H9 (cell line): ENCODE measurements around the gene RPRD1B. TPM values are rescaled to one million over a fixed set of nuclear protein-coding genes. Genes with fewer than 3 reads are reported as not detected.

Experiments used
- DNase-seq: peaks from one replicate; pipeline ENCODE4 v3.0.0-alpha.2; 2017
- H2AFZ ChIP-seq: one replicate; pipeline ENCODE4 v1.6.1; 2013; ENCODE audit warnings: mild to moderate bottlenecking, low read length, control low read depth, moderate library complexity
- H2AK5ac ChIP-seq: 2 replicates; pipeline ENCODE4 v1.6.1; 2013; ENCODE audit warnings: low read length, control low read depth, mixed read lengths; ENCODE audit not compliant: insufficient read length
- H2BK120ac ChIP-seq: one replicate; pipeline ENCODE4 v1.6.1; 2013; ENCODE audit warnings: low read depth, mild to moderate bottlenecking, low read length, control low read depth, inconsistent platforms; ENCODE audit not compliant: poor library complexity, severe bottlenecking
- H2BK12ac ChIP-seq: 2 replicates; pipeline ENCODE4 v1.6.1; 2013; ENCODE audit warnings: low read length, control low read depth, mixed read lengths, low read depth; ENCODE audit not compliant: insufficient read length
- H2BK15ac ChIP-seq: 2 replicates; pipeline ENCODE4 v1.6.1; 2013; ENCODE audit warnings: low read depth, low read length, control low read depth
- H2BK20ac ChIP-seq: one replicate; pipeline ENCODE4 v1.6.1; 2013; ENCODE audit warnings: low read depth, mild to moderate bottlenecking, low read length, control low read depth, inconsistent platforms; ENCODE audit not compliant: poor library complexity, severe bottlenecking
- H2BK5ac ChIP-seq: 2 replicates; pipeline ENCODE4 v1.6.1; 2013; ENCODE audit warnings: low read length, control low read depth, mixed read lengths; ENCODE audit not compliant: insufficient read length
- H3K14ac ChIP-seq: 2 replicates; pipeline ENCODE4 v1.6.1; 2013; ENCODE audit warnings: low read length, control low read depth; ENCODE audit not compliant: insufficient read depth
- H3K18ac ChIP-seq: 2 replicates; pipeline ENCODE4 v1.6.1; 2013; ENCODE audit warnings: low read depth, mild to moderate bottlenecking, mixed read lengths, low read length, control low read depth; ENCODE audit not compliant: insufficient read length
- H3K23ac ChIP-seq: 2 replicates; pipeline ENCODE4 v1.6.1; 2013; ENCODE audit warnings: low read length, control low read depth, mixed read lengths, low read depth; ENCODE audit not compliant: insufficient read length
- H3K23me2 ChIP-seq: 2 replicates; pipeline ENCODE4 v1.6.1; 2013; ENCODE audit warnings: low read depth, mild to moderate bottlenecking, mixed read lengths, low read length, control low read depth; ENCODE audit not compliant: insufficient read length, poor library complexity, severe bottlenecking
- H3K27ac ChIP-seq: 2 replicates; pipeline ENCODE4 v1.5.1; 2013; ENCODE audit warnings: low read length, control low read depth, mixed read lengths, low read depth; ENCODE audit not compliant: insufficient read length
- H3K27me3 ChIP-seq: 2 replicates; pipeline ENCODE4 v1.6.1; 2013; ENCODE audit warnings: low read length, control low read depth, inconsistent platforms; ENCODE audit not compliant: insufficient read depth
- H3K4ac ChIP-seq: 2 replicates; pipeline ENCODE4 v1.6.1; 2013; ENCODE audit warnings: low read depth, mild to moderate bottlenecking, control low read depth, inconsistent platforms, low read length, moderate library complexity
- H3K4me1 ChIP-seq: 2 replicates; pipeline ENCODE4 v1.6.1; 2013; ENCODE audit warnings: low read length, control low read depth, inconsistent platforms; ENCODE audit not compliant: insufficient read depth
- H3K4me2 ChIP-seq: 2 replicates; pipeline ENCODE4 v1.6.1; 2013; ENCODE audit warnings: low read length, control low read depth, mixed read lengths; ENCODE audit not compliant: insufficient read length, insufficient read depth
- H3K56ac ChIP-seq: 2 replicates; pipeline ENCODE4 v1.6.1; 2013; ENCODE audit warnings: low read depth, mild to moderate bottlenecking, mixed read lengths, low read length, control low read depth; ENCODE audit not compliant: insufficient read length
- H3K79me1 ChIP-seq: 2 replicates; pipeline ENCODE4 v1.6.1; 2013; ENCODE audit warnings: low read depth, mild to moderate bottlenecking, moderate library complexity, low read length, control low read depth, inconsistent platforms; ENCODE audit not compliant: insufficient read depth, poor library complexity, severe bottlenecking
- H3K79me2 ChIP-seq: 2 replicates; pipeline ENCODE4 v1.6.1; 2013; ENCODE audit warnings: low read length, control low read depth, inconsistent platforms; ENCODE audit not compliant: insufficient read depth
- H3K9ac ChIP-seq: 2 replicates; pipeline ENCODE4 v1.6.1; 2013; ENCODE audit warnings: low read length, control low read depth, mixed read lengths; ENCODE audit not compliant: insufficient read length; ENCODE audit errors: extremely low read depth
- H3K9me3 ChIP-seq: one replicate; pipeline ENCODE4 v1.6.1; 2013; ENCODE audit warnings: low read depth, low read length, inconsistent platforms; ENCODE audit not compliant: control insufficient read depth
- H3T11ph ChIP-seq: one replicate; pipeline ENCODE4 v1.6.1; 2013; ENCODE audit warnings: mild to moderate bottlenecking, low read length, control low read depth, inconsistent platforms
- H4K20me1 ChIP-seq: one replicate; pipeline ENCODE4 v1.6.1; 2013; ENCODE audit not compliant: control insufficient read depth, insufficient read length, insufficient read depth
- H4K5ac ChIP-seq: 2 replicates; pipeline ENCODE4 v1.6.1; 2013; ENCODE audit warnings: low read depth, mild to moderate bottlenecking, mixed read lengths, low read length, control low read depth; ENCODE audit not compliant: insufficient read length
- H4K8ac ChIP-seq: replicated peaks from 2 replicates; pipeline ENCODE4 v1.6.1; 2013; ENCODE audit warnings: low read length, control low read depth, mixed read lengths, low read depth; ENCODE audit not compliant: insufficient read length
- H4K91ac ChIP-seq: 2 replicates; pipeline ENCODE4 v1.6.1; 2013; ENCODE audit warnings: low read depth, mild to moderate bottlenecking, moderate library complexity, mixed read lengths, low read length, control low read depth; ENCODE audit not compliant: insufficient read length
- H3K27ac Mint-ChIP-seq, 3 experiments: 2 replicates in 2 of 3; 3 replicates in 1 of 3; pipeline ENCODE4 v1.8.0; 2020 to 2021; ENCODE audit warnings: mixed read lengths in 3 of 3, mild to moderate bottlenecking in 1 of 3, moderate library complexity in 1 of 3
- H3K27me3 Mint-ChIP-seq: 2 replicates; pipeline ENCODE4 v1.8.0; 2021; ENCODE audit warnings: low read depth, mild to moderate bottlenecking, moderate library complexity, mixed read lengths
- H3K36me3 Mint-ChIP-seq, 3 experiments: 2 replicates in 2 of 3; 3 replicates in 1 of 3; pipeline ENCODE4 v1.8.0; 2020 to 2021; ENCODE audit warnings: low read depth in 3 of 3, mixed read lengths in 3 of 3; ENCODE audit not compliant: insufficient read depth in 1 of 3
- H3K4me1 Mint-ChIP-seq, 2 experiments: 2 replicates each; pipeline ENCODE4 v1.8.0; 2020; ENCODE audit warnings: mixed read lengths in 2 of 2
- H3K4me3 Mint-ChIP-seq, 2 experiments: 2 replicates in 1 of 2; 3 replicates in 1 of 2; pipeline ENCODE4 v1.8.0; 2020 to 2021; ENCODE audit warnings: mild to moderate bottlenecking in 2 of 2, mixed read lengths in 2 of 2, moderate library complexity in 1 of 2
- H3K9me3 Mint-ChIP-seq, 2 experiments: 2 replicates in 1 of 2; 3 replicates in 1 of 2; pipeline ENCODE4 v1.8.0; 2020; ENCODE audit warnings: mild to moderate bottlenecking in 2 of 2, mixed read lengths in 2 of 2, moderate library complexity in 1 of 2
- CTCF ChIP-seq: fragments of 200-600 bp; sonication (generic); conservative IDR thresholded peaks from 3 replicates; pipeline ENCODE4 v1.8.0; 2021; ENCODE audit warnings: antibody characterized with exemption, mild to moderate bottlenecking
- whole genome bisulfite sequencing: extraction: QIAGEN DNeasy Blood & Tissue Kit; methylation state at CpG from one replicate; pipeline ENCODE4 v1.1.7; 2013; ENCODE audit warnings: missing lambda C conversion rate, low lambda C conversion rate, mixed read lengths; ENCODE audit not compliant: insufficient read length; ENCODE audit errors: extremely low coverage; 5-methylcytosine and 5-hydroxymethylcytosine counted together
- total RNA-seq: library from RNA; stranded (reverse); gene quantifications from 2 replicates; pipeline ENCODE4 v1.2.1, GENCODE V29; 2021

RPRD1B gene
- total RNA-seq, 1 experiment from 2014 or later: 34.3 TPM

- no peak overlapping the region for H3K27ac ChIP-seq
- no peak overlapping the region for H2AFZ ChIP-seq
- H3K14ac ChIP-seq: no peak overlapping the region
- no peak overlapping the region for H3K4me2 ChIP-seq
- H3K9ac ChIP-seq: no peak overlapping the region
- no peak overlapping the region; a peak in 1 of 7 replicates for H3K27ac Mint-ChIP-seq
- no peaks in the 10 kb centered on the region for H3K79me2 ChIP-seq
- H3K4ac ChIP-seq: no peak overlapping the region
- no peak overlapping the region for H3K4me3 Mint-ChIP-seq
- H3K79me1 ChIP-seq: no peaks in the 10 kb centered on the region
- no peak overlapping the region for H2BK120ac ChIP-seq
- no peak overlapping the region for H2AK5ac ChIP-seq
- no peaks in the 10 kb centered on the region for H3K27me3 Mint-ChIP-seq
- no peaks in the 10 kb centered on the region for H3K4me1 Mint-ChIP-seq
- H4K20me1 ChIP-seq: no peaks in the 10 kb centered on the region
- no peak overlapping the region for H2BK12ac ChIP-seq
- H3K4me1 ChIP-seq: no peaks in the 10 kb centered on the region
- no peak overlapping the region for H3K23ac ChIP-seq
- H3K18ac ChIP-seq: no peak overlapping the region
- H3K9me3 Mint-ChIP-seq: no peaks in the 10 kb centered on the region
- no CpG with 5 or more reads among the region's 5 CpGs for WGBS
- H4K91ac ChIP-seq: no peak overlapping the region
- no peak for TF ChIP-seq CTCF
- peaks cover 0 to 32% (median 26%) of the 10 kb centered on the region in 3 experiments; a peak in 5 of 7 replicates for H3K36me3 Mint-ChIP-seq
- no peaks in the 10 kb centered on the region for H3K23me2 ChIP-seq
- H2BK15ac ChIP-seq: no peak overlapping the region
- no peaks in the 10 kb centered on the region for H3K9me3 ChIP-seq
- no peak overlapping the region for H4K8ac ChIP-seq
- no peak overlapping the region for H3T11ph ChIP-seq
- DNase-seq: no peak
- no peak overlapping the region for H2BK5ac ChIP-seq
- H3K27me3 ChIP-seq: no peaks in the 10 kb centered on the region
- no peak overlapping the region for H3K56ac ChIP-seq
- no peak overlapping the region for H4K5ac ChIP-seq
- H2BK20ac ChIP-seq: no peak overlapping the region
Observed at GRCh38 chr20:38005903-38006302, 27.6 kb upstream of the RPRD1B start.
